Activated naive CD4-positive, alpha-beta T cell (primary cell): Measurements from ENCODE around the gene NRXN3.

Source experiments
- DNase-seq, 4 experiments: peaks; one replicate each; lab custom pipeline; 2025; lab: John Stamatoyannopoulos, UW

The NRXN3 gene

DNA sequence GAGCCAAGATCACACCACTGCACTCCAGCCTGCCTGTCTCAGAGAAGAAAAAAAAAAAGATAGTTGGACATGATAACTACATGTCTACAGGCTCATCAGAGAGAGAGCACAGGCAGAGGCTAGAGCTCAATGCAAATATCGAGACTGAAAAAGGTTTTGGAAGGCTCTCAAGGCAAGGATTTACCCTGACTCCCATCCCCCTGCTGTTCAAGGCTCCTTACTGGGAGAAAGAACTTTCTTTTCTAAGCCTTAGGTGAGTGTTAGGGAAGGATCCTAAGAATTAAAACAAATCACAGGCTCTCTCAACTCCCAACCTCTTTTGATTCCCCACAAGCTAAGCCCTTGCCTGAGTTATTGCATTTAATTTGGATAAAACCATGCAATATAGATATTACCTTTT lies 1516.0 kb downstream of the NRXN3 start:
- DNase-seq, result no peak

DNA sequence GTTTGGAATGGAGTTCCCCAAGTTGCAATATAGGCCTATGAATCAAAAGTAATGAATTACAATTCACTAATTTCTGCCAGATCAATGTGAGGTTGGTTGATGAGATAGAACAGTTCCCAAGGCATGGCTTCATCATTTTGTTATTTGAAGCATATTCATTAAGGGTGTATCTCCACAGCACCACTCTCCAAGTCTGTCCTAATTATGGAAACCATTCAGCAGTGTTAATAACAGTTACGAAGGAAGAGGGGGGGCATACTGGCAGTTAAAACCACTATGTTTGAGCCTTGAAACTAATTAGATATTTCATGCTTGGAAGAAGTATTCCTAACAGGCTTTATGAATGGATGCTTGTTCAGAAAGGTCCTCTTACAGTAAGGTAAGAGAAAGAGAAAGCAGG lies 1520.8 kb downstream of the NRXN3 start:
- no peak for DNase-seq

DNA sequence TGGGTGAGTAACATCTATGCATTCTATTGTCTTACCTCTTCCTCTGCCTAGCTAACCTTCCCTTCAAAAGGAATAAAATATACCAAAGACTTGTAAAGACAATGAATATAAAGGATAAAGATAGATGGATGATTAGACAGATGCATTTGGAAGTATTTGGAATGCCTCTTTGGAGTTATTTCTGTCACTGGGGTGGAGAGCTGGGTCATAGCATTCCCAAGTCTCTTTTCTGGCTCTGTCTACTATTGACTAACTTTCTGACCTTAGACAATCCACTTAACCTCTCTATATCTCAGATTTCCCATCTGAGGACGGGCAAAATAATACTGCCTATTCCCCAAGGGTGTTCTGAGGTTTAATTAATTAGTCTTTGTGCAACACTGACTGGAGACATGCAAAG lies 1523.8 kb downstream of the NRXN3 start:
- DNase-seq, result no peak

DNA sequence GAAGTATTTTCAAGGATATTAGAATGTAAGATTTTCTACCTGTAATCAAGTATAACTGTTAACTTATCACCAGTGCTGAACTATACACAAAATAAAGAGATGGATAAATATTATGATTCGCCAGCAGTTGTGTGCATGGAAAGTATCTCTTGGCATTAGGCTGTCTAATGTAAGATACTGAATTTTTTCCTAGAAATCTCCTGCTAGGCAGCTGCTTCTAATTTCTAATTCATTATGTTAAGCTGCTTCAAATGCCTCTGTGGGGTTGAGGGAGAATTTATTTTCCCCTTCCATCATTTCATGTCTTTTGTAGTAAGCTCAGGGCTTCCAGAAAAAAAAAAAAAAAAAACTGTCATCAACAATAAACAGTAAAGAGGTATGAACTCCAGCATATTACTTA lies 1525.1 kb downstream of the NRXN3 start:
- no peak for DNase-seq

DNA sequence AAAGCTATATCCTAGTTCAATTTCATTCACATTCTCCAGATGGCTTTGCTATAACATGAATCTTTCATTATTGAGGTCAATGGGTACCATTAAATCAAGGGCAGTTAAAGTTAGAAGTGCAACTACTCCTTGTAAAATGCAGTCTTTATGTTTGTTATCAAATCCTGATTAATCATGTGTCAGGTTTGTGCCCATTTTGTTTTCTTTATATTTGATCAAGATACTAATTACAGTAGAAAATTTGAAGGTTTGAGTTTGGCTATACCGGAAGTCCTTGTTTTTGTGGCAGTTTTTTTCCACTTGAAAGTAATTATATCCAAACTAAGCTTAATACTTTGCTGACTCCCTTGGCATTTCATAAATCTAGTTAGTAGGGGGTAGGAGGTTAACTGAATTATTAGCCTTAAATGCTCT lies 1528.1 kb downstream of the NRXN3 start:
- no peak for DNase-seq

DNA sequence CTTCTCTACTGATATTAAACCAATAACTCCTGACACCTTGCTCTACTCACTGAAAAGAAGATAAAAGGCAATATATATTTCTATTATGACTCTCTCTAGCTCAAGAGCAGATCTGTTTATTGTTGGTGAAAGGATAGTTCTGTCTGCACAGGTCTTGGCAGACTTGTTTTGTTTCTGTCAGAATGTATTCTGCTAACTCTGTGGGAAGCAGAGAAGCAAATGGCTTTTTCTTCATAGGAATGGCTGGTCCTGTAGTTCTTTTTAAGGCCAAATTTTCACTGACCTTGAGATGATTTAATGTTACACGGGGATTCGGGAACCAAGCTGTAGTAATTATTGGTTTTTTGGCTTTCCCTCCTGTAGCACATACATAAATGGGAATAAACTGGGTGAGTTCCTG lies 1529.0 kb downstream of the NRXN3 start:
- no peak for DNase-seq

DNA sequence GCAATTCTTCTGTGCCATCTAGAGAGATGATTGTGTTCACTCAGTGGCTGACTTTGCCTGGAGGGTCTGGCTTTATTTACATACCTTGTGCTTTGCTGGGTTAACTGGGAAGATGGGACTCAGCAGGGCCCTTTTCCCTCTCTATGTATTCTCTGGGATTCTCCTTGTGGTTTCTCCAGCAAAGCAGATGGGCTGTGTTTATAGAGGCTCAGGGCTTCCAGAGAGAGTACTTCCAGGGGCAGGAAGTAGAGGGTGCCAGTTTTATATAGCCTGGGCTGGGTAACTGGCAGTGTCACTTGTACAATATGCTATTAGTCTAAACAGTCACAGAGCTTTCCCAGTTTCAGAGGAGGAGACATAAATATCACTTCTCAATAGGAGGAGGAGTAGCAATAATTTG lies 1531.2 kb downstream of the NRXN3 start:
- DNase-seq, result no peak

DNA sequence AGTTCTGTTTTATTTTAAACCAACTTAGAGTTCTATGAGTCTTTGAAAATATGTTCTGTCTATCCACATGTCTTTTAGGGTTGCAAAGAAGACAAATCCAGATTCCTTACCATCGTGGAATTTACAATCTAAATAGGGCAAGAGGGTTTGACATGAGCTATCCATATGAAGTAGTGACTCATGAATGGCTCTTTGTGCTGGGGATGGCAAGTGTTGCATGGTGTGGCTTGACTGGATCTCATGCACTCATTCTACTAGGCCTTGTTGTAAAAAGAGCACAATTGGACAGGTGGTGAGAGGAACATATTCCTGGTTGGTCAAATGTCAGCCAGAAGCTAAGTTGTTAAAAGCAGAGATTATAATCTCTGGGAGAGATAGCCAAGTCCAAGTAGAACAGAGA lies 1532.0 kb downstream of the NRXN3 start:
- no peak for DNase-seq

DNA sequence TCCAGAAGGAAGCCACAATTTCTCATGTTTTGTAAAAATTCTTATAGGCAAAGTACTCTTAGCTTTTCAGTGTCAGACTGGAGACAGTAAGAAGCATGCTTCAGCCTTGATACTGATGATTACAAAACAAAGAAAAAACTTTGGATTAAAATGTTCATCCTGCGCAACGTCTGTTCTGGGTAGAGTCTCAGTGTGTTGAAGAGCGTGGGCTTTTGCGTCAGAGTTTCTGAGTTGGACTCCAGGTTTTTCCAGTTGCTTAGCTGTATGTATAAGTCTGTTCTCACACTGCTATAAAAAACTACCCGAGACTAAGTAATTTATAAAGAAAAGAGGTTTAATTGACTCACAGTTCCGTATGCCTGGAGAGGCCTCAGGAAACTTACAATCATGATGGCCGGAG lies 1533.0 kb downstream of the NRXN3 start:
- DNase-seq, result no peak

DNA sequence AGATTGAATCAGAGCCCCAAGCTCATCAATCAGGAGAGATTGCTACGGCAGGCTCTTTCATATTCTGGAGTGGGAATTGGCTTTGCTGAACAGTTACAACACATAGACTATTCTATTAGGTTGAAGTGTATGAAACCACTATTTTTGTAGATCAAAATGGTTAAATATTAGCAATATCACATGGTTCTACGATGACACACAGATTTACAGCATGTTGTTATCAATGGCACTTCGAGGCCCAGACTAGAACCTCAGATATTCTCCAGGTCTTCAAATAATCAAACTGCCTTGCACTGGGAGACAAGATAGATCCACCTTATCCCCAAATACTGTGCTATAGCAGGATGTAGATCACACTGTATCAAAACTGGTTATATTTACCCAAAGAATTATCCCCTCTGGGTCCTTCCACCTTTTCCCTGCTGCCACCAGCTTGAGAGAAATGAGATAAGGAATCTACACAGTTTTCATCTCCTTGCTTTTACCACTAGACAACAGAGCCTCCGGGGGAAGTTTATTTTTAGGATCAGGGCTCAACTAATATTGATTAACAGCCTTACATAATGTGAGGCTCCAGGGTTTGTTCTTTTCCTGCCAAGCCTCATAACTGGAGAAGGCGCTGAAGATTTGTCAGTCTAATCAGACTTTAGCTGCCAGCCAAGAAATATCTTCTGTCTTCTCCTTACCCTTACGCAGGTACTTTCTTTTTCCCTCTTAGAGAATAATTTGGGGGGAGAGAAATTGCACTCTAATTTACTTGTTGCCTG lies 1534.1 kb downstream of the NRXN3 start:
- no peak for DNase-seq

DNA sequence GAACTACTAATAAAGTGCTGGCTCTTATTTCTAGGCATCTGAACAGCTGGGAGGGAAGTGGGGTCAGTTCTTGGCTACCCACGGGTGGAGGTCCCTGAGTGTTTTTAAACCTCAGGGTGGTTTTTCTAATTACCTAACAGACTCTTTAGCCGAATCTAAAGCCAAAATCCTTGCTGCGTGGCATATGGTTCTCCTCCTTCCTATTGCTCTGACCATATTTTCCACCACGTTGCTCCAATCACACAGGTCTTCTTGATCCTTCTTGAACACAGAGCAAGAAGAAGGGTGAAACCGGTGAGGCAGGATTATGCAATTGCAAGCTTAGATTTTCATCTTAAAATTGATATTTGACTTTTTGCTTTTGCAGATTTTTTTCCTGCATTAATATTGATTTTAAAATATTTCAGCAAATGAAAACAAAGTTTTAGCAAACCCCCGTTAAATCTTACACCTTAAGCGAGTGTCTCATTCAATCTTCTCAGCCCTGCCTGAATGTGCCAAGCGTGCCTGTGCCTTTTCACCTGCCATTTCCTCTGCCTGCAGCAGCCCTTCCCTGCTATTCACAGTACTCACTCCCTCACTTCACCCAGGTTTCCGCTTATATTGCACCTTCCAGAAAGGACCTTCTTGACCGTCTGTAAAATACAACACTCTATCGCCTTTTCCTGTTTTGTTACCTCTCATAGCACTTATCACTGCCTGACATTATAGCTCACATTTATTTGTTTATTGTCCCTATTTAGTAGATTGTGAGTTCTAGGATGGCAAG lies 1535.1 kb downstream of the NRXN3 start:
- no peak for DNase-seq

DNA sequence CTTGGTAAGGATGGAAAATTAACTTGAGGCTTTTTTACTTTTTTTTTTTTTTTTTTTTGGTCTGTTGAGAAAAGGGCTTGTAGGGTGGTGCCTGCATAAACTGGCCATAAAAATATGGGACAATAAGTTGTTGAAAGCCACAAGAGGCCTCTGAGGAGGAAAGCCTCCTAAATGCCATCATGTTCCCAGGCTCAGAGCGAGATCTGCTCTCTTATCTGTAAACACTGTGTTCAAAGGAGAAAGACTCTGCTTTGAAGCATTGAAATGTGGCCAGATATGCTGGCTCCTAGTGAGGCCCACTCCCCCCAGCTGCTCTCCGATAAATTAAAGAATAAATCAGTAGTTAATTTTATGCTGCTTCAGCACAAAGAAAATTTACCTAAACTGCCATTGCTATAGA lies 1536.2 kb downstream of the NRXN3 start:
- no peak for DNase-seq

DNA sequence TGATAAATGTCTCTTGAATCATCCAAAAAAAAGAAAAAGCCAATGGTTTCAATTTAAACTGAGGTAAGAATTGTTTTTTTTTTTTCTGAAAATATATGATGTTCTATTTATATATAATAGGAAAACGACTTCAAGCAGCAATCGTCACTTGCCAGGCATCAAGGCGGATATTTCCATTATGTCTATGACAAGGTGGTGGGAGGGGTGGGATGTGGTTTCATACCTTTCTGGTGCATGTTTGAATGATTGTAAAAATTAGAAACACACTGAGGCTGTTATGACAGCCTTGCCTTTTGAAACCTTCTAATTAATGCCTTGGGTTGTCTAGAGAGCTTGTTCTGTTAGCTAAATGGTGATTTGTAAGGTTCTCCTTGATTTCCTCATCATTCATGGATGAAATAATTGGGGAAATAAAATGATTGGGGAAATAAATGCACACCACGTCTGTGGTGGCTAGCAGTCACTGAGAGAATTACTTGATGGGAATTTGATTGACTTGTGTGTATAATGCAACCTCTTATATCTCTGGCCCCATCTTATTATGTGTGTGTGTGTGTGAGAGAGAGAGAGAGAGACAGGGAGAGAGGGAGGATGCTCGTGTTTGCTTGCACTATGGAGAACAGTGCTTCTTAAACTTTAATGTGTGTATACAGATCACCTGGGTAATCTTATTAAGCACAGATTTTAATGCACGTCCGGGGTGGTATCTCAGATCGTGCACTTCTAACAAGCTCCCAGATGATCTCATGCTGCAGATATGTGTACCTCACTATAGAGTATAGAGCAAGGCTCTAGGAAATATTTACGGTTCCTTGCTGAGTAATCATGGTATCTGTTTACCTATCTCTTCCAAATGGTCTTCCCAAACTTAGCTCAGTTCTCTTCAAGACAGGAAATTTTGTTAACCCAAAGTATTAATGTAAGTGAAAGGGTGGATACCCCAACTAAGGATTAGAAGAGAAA lies 1538.5 kb downstream of the NRXN3 start:
- no peak for DNase-seq

DNA sequence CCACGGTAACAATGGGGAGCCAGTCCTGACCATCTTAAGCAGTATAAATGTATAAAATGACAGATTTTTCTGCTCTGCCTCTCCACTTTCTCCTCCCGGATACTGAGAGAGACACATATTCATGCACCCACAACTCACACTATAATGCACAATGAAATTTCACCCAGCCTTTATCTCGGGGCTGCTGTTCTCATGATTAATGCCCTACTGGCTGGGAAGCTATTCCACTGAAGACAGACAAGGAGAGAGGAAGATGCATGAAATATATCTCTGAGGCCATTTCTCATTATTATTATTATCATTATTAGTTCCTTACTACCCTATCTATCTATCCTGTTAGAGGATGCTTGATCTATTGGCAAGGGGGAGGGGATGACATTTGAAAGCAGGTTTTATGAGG lies 1539.4 kb downstream of the NRXN3 start:
- no peak for DNase-seq

DNA sequence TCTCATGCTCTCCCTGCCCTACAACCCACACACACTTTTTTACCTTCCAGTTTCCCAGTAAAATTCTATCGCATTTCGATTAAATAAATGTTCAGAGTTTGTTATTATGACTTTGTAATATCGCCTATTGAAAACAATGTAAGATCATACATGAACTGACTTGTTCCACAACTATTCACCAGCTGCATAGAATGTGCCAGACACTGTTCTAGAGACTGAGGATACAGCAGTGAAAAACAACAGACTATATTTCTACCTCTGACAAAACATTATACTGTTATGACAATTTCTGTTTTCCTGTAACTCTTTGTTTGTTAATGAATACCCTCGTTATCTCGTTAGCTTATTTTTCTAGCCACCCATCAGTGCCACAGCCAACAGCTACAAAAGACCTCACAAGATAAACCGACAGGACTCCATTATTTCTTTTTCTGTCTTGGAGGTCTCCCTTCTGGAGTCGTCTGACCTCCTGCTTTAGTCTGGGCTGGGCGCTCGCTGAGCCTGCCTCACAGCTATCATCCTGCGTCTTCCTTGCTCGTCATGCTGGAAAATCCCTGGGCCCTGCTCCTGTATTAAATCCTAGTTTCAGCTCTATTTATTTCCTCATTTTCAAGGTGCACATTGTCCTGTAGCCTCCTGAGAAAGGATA lies 1542.3 kb downstream of the NRXN3 start:
- no peak for DNase-seq

DNA sequence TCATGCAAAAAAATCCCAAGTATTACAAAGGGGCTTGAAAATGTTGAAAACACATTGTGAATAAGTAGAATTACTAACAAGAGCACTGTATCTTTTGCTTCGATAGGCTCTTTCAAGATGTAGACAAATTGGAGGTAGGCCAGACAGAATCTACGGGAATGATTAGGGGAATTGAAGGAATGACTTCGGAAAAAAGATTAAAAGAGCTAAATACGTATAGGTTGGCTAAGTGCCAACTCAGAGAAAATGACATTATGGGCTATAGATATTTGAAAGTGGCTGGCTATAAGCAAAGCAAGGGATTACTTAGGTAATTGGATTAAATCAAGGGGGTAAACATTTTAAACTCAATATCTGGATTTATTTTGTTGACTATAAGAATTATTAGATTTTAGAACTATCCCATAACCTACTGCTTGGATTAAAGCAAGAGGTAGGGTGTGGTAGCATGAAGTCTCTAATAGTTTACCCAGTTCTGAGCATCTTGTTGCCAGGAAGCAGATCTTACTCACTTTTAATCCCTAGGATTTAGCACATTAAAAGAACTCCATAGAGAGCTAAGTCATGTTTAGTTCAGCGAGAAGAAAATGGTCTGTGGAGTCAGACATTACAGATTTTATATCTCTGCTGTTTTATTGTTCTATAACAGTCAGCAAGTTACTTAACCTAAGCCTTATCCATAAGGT lies 1551.4 kb downstream of the NRXN3 start:
- DNase-seq, result no peak

DNA sequence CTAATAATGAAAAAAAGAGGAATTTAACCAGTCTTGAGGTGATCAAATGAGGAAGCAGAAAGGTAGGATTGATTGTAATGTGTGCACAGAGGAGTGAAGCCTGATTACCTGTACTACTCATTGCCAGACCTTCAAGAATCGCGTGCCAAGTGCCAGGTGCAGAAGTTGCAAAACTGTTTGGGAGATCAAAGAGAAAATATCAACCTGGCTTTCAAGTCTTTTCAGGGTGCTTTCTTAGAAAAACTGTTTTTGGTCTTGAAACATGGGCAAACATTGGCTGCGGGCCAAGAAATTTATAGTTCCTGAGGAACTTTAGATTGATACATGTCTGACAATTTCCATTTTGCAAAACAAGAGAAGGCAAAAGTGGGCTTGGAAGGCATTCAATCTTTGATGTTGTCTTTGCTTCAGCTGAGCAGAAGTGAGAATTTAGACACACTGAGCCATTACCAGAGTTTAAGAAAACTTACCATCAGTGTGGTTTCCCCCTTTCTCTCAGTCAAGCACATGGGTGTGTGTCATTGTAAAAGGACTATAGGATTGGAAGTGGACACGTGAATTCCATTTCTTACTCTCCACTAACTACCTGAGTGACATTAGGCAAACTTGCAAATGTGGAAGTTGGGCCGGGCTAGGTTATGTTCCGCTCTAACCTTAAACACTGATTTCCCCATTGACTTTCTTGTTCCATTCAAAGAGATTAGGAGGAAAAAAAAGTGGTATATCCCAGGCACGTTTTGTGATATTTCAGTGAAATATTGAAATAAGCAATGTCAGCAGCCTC lies 1555.0 kb downstream of the NRXN3 start:
- DNase-seq, result no peak

DNA sequence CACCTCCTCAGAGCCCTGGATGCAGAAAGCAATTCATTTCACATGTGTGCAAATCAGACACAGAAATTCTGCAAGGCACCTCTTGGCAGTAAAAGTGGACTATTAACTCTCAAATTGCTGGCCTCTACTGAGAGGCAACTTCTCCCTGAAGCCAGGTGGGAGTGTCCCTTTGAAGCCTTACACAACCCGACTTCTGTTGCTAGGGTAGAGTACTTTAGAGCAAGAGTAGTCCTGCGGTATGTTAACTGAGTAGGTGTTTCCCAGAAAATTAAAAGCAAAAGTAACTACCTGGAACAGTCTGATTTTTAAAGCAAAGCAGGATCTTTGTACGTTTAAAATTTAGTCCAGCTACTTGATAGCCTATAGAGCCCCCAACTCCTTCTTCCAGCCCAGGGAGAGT lies 1557.7 kb downstream of the NRXN3 start:
- no peak for DNase-seq

DNA sequence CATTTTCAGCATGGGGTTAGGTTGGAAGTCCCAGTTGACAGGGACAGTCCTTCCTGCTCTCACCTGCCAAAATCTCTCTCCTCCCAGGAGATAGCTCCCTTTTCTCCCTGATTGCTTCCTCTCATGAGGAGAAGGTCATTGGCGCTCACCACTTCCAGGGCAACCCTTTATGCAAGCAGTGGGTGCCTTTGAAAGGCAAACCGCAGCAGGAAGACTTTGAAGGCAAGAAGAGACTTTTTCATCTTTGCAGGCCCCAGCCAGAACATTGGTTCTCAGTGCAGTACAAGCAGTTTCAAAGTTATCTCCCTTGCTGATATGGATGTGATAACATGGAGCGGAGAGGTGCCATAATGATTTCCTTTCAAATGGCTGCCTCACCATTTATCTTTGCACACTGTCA lies 1558.2 kb downstream of the NRXN3 start:
- no peak for DNase-seq

DNA sequence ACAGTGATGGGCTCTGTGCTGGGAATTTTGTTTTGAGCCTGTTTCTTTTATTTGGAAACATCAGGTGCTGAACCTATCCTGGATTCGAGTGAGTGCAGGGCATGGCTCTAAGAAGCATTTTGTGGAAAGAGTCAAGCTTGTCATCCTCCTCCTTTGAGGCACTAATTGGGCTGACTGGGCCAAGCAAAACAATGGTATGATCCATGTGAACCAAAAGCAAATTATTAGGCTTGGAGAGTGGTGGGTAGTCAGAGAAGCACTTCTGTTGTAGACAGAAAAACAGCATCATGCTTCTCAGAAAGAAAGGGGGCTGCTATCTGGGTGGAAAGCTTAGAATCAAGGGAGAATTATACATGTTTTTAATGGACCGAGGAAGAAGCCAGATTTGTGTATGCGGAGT lies 1559.6 kb downstream of the NRXN3 start:
- no peak for DNase-seq

DNA sequence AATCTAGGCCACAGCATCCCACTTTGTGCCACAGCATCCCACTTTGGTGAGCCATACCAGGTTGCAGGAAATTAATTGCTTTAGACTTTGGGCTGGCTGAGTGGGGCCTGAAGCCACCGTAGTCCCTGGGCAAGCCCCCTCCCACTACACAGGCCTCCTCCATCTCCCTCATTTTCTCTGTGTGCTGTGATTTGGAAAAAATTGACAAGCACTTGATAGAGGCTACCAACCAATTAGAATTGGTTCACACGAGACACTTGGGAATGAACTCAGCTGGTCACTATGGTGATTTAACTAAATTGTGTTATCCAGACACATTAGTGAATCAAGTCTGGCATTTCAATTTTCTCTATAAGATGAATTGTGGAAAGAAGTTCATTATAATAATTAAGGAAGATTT lies 1560.0 kb downstream of the NRXN3 start:
- DNase-seq, result no peak
